Activated CD4-positive, alpha-beta T cell treated with anti-CD3 and anti-CD28 coated beads, Interleukin-2, amount 50 U/mL, for 24 hours (primary cell): ENCODE data around the gene TRIM25.
"Not testable (repeated sequence)": the region's sequence is repeated elsewhere in the genome, so short reads cannot be mapped to it uniquely, and the experiment has no call there.

Experiments used
- DNase-seq, 2 donors: peaks; one replicate each; pipeline ENCODE4 v3.0.0-alpha.2; 2020; ENCODE audit warnings: low read depth in 1 of 2, low spot score in 1 of 2

Gene TRIM25

GRCh38 chr17:56913867-56914580 lies at the start of gene TRIM25:
TSS of gene TRIM25 (minus strand) at chr17:56914049. CDS start at chr17:56913988, 61 bp downstream.
- peak; percentile 77 to 85 for DNase-seq

DNA sequence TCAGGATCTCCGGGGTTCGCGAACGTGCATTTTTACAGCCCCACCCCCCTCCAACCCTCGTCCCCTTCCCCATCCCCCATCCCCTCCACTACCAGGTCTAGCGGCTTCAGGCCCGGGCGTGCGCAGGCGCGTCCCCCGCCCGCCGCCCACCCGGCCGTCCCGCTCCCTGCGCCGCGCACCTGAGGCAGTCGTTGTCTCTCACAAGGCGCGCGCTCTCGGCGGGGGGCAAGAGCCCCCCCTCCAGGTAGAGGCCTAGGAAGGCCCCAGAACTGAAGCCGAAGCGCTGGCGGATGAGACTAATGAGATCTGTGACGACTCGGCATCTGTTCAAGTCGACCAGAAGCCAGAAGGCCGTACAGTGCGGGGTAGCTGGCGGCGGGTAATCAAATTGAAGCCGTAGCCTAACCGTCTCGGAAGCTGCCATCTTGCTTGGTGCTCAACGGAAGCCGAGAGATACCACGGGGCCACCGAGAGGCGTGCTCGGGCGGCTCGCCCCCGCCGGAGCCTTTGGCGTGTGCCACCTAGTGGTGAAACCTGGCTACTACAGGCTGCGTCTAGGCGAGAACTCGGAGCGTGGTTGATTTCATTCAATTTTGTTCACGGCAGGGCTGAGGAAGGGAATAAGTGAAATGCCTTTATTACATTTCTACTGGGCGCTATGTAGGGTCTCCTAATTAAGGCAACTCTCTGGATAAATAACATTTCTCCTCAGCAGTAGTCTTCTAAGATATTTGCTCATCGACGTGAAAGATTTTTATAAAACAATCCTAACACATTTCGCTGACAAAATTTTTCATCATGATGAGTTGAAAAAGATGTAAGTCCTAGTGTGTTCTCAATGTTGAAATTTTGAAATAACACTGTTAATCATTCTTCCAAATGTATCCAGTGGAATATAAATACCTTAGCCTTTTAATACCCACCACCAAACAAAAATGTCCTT lies 47.0 kb upstream of the TRIM25 start, which contains the start of gene COIL:
Gene COIL (minus strand): TSS at position 455 of the 943 bp plus-strand sequence. CDS start 31 bp downstream, at position 424.
- DNase-seq = peak; percentile 90 to 92

DNA sequence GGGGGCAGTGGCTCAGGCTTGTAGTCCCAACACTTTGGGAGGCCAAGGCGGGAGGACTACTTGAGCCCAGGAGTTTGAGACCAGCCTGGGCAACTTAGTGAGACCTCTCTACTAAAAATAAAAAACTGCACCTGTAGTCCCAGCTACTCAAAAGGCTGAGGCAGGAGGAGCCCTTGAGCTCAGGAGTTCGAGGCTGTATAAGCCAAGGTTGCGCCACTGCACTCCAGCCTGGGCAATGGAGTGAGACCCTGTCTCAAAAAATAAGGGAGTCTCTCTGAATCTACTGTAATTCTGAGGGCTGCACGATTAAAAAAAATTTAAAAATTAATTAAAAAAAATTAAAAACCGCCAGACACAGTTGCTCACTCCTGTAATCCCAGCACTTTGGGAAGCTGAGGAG lies 43.1 kb upstream of the TRIM25 start:
- no peak for DNase-seq

DNA sequence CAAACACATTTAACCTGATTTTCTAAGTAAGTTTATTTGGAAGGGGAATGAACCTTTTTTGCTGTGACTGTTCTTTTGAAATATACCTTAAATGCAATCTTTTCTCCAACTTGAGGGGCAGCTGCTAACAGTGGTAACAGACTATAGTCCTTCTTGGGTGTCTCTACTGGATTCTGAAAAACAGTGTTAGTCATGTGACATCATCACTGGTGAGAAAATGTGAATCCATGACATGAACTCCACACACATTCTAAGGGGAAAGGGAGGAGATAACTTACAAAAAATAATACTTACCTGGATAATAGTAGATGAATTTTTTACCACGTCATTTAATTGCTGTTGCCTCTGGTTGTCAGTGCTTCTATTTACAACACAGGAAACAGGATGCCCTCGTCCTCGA lies 35.7 kb upstream of the TRIM25 start:
- DNase-seq = no peak

DNA sequence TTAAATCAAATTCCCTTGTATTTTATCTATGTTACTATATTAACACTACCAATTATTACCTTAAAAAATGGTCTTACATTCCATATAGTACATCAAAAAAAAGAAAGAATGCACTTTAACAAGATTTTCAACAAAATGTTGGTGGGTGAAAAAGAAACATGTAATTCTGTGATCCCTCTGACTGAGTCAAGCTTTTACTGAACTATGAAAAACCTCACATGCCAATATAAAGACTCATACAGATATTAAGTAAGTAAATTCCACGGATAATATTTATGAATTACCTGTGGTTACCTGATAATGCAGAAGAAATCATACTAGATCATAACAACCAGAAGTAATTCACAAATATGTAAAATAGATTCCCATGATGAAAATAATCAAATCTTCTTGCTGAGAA lies 34.6 kb upstream of the TRIM25 start:
- no peak for DNase-seq

DNA sequence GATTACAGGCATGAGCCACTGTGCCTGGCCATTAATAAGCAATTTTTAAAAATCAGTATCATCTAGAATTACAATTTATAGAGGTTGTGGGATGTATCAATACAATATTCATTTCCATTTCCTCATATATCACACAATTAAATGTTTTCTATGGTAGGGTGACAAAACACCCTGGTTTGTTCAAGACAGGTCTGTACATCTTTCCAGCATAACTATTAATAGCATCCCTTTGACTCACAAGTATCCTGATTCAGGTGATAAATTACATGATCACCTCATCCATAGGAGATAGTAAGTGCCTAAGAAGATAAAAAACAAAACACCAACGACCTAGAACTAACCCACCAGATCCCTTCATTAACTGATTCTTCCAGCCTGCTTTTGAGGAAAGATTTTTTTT lies 33.9 kb upstream of the TRIM25 start:
- DNase-seq = no peak

DNA sequence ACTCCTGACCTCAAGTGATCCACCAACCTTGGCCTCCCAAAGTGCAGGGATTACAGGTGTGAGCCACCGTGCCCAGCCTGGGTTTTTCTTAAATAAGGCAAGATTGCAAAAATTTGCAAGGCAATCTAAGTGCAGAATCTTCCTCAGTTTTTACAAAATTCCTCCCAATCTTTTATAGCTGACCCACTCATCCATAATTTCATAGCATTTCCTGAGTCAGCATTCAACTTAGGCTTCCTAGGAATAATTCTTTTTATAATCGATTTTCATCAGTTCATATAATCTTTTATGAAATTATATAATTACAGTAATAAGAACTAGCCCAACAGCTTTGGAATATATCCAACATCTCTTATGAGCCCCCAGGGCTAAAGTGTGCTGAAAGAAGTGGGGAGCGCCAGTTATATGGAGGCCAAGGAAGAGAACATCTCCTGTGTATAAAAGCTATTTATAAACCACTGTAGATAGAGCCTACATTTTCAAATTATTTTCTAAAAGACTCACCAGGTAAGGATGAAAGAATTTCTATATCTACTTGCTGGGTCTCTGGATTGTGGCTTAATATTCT lies 32.2 kb upstream of the TRIM25 start:
- DNase-seq = no peak

DNA sequence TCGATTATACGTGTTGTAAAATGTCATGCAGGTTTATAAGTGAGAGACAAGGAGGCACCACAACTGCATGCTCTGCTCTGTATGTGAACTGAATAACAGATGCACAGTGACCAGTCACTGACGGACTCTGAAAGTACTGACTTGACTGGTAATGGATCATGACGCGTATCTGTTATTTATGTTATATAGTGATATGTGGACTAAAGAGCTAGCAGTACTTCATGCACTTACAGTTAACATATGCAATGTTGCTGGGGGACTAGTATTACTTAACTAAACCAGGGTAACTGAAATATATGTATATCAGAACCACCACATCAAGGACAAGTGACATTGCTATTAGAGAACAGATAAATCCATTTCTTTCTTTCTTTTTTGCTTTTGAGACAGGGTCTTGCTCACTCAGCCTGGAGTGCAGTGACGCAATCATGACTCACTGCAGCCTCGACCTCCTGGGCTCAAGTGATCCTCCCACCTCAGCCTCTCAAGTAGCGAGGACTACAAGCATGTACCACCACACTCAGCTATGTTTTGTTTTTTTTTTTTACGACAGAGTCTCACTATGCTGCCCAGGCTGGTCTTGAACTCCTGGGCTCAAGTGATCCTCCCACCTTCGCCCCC lies 29.8 kb upstream of the TRIM25 start:
- DNase-seq = no peak

- DNase-seq = peak in 1 of 2 donors; percentile 12
Measured at GRCh38 chr17:56939869-56940484, 26.1 kb upstream of the TRIM25 start.

- not testable (repeated sequence) for DNase-seq
Measured at GRCh38 chr17:56938206-56938605, 24.4 kb upstream of the TRIM25 start.

DNA sequence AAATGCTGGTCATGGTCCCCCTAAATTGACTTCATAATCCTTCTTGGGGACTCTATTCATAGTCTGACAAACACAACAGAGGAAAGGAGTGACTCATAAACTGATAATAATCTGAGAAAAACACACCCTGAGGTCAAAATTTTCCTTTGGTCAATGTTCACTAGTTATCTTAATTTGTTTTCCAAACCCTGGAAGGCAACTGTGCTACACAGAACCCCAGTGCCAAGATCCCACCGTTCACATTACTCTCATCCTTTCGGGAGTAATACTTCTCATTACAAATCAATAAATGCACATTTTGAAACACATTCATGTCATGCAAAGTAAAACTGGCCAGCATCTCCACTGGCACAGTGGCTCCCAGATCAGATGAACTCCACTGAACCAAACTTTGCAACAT lies 23.8 kb upstream of the TRIM25 start:
- no peak for DNase-seq

- no peak for DNase-seq
Measured at GRCh38 chr17:56936697-56937322, 23.0 kb upstream of the TRIM25 start.

DNA sequence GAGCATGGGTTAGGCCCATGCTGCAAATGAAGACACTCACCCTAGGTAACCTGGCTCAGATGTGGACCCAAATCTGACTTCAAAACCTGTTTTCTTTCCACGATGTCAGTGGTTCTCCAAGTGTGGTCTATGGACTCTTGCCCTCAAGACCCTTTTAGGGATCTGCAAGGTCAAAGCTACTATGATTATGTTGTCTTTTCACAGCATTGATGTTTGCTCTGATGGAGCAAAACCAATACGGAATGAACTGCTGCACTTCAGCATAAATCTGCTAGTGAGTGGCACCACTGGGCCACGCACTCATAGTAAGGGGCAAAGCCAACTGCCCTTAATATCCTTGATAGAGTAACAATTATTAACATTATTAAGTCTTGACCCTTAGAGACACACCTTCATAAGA lies 21.6 kb upstream of the TRIM25 start:
- DNase-seq = no peak

DNA sequence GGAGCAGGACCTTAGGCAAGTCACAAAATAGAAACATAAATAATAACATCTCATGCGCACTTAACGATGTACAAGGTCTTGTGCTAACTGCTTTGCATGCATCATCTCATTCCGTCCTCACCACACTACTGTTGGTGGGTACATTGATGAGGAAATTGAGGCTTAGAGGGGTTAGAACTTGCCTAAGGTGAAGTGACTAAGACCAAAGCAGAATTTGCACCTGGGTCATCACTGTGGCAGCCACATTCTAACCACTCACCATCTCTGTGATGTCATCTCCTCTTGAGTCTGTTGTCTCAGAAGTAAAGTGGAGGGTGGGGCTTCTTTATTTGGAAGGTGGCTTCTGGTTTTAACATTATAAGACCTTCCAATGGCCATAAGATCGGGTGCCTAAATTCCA lies 20.4 kb upstream of the TRIM25 start:
- DNase-seq = no peak

DNA sequence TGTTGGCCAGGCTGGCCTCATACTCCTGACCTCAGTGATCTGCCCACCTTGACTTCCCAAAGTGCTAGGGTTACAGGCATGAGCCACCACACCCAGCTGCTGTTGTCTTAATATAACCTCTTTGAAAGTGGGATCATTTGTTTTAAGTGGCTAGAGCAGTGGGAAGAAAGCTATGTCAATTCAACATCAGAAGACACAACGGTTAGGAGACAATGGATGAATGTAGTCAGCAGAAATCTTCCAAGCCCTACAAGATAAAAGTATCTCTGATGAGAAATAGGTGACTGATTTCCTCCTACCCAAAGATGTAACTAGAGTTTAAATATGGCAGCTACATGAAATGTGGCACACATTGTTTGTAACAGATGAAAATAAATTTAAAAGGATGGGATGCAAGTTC lies 20.0 kb upstream of the TRIM25 start:
- DNase-seq = no peak

DNA sequence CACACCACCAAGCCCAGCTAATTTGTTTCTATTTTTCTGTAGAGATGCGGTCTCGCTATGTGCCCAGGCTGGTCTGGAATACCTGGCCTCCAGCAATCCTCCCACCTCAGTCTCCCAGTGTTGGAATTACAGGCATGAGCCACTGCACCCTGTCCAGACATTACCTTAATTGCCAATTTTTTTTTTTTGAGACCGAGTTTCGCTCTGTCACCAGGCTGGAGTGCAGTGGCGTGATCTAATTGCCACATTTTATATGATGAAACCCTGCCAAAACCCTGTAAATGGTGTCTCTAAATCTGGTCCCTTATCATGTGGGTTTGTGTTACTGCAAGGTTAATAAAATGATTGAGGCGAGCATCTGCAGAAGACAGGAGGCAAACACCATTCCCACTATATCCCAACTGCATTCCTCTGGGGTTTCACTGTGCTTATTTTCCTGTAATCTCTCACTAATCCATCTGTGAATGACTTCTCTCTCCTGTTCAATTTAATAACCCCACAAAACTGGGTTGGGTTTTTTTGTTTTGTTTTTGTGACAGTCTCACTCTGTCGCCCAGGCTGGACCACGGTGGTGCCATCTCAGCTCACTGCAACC lies 19.4 kb upstream of the TRIM25 start:
- no peak for DNase-seq

GRCh38 chr17:56930739-56931337 lies 17.0 kb upstream of the TRIM25 start:
- no peak for DNase-seq

DNA sequence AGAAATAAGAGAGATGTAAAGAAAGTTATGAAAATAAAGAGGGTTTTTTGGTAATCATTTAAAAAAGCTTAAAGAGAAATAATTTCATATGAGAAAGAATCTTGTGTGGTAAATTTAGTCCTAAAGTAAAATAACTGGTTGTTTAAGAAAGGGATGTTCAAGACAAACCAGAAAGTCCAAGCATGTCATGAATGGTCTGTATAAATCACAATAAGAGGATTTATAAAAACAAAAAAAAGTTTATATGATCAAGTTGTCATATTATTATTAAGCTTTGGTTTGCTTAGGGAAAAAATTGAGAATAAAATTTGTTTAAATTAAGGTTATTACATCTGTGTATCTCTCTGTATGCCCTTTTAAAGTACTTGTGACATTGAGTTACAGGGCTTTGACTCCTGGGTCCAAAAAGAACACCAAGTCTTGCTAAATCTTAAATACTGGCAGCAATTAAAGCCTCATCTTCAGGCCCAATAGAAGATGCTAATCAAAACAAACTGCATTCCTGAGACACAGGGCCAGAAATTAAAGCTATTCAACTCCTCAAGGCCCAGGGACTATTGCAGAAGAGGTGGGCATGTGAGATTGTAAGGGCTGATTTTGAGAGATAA lies 15.6 kb upstream of the TRIM25 start:
- no peak for DNase-seq

DNA sequence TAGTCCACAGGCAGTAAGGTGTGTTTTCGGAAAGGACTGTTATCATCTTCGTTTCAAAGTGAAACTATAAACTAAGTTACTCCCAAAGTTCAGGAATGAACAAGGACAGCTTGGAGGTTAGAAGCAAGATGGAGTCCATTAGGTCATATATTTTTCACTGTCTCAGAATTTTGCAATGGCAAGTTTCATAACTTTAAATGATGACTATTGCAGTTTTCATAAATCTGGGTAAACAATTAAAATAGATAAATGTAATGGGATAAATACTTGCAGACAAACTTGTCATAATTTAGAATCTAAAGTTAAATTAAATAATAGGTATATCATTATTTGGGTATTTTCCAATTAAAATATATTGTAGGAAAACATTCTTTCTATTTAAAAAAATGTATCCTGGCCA lies 14.7 kb upstream of the TRIM25 start:
- no peak for DNase-seq
